Endothelial cell of umbilical vein (primary cell): ENCODE results near the gene IL3RA.

Source experiments
- POLR2A ChIP-seq: IDR thresholded peaks from 2 replicates; pipeline ENCODE4 v1.6.1; 2012; ENCODE audit warnings: low read depth, mild to moderate bottlenecking, control low read depth, low read length
- TF ChIP-seq, protein P1 (sequence below), 2 donors: IDR thresholded peaks; 1 replicate in 1 of 2; 2 replicates in 1 of 2; pipeline ENCODE4 v1.5.1; 2011; ENCODE audit warnings: low read length in 2 of 2, mild to moderate bottlenecking in 2 of 2, moderate library complexity in 2 of 2, control low read depth in 1 of 2, inconsistent platforms in 1 of 2, low read depth in 1 of 2; ENCODE audit not compliant: insufficient read depth in 1 of 2; ENCODE audit errors: extremely low read depth in 1 of 2

DNA sequence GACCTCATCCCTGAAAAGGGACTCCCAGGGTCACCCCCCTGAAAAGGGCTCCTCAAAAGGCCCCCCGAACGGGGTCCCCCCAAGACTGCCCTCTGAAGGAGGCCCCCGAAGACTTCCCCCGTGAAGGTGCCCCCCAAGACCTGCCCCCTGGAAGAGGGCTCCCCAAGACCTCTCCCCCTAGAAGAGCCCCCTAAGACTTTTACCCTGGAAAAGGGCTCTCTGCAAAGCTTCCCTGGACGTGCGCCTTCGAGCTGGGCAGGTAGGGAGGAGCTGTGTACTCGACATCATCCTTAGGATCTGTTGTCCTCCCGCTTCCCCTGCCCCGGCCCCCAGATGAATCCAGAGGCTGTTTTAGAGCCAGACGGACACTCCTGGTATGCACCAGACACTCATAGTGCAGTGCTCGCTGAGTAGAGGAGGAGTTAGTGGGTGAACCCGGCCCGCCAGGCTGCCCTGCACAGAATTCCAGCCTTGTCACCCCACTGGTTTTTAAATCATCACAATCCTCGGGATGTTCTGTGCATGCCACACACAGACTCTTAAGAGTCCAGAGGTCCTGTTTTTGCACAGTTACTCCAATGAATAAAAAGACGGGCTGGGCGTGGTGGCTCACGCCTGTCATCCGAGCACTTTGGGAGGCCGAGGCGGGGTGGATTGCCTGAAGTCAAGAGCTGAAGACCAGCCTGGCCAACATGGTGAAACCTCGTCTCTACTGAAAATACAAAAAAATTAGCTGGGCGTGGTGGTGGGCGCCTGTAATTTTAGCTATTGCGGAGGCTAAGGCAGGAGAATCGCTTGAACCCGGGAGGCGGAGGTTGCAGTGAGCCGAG is 61.1 kb downstream of the IL3RA start:
- TF ChIP-seq POLR2A, result no peak
- TF ChIP-seq, protein P1, sequence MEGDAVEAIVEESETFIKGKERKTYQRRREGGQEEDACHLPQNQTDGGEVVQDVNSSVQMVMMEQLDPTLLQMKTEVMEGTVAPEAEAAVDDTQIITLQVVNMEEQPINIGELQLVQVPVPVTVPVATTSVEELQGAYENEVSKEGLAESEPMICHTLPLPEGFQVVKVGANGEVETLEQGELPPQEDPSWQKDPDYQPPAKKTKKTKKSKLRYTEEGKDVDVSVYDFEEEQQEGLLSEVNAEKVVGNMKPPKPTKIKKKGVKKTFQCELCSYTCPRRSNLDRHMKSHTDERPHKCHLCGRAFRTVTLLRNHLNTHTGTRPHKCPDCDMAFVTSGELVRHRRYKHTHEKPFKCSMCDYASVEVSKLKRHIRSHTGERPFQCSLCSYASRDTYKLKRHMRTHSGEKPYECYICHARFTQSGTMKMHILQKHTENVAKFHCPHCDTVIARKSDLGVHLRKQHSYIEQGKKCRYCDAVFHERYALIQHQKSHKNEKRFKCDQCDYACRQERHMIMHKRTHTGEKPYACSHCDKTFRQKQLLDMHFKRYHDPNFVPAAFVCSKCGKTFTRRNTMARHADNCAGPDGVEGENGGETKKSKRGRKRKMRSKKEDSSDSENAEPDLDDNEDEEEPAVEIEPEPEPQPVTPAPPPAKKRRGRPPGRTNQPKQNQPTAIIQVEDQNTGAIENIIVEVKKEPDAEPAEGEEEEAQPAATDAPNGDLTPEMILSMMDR (IDR thresholded peaks at IDR 0.05; ENCODE audit: extremely low read depth in 1 of 2, insufficient read depth in 1 of 2, low read depth in 1 of 2, low read length in 2 of 2), result no peak
